Suprapubic skin (tissue), 3 donors: ENCODE results near the gene RRBP1.

Experiments used
- EP300 ChIP-seq: sonication (generic); formaldehyde crosslinking; IDR thresholded peaks from one replicate; pipeline ENCODE4 v1.6.1; 2017; ENCODE audit warnings: antibody characterized with exemption
- POLR2A ChIP-seq, 2 donors: fragments of 450-650 bp; IDR thresholded peaks; one replicate each; pipeline ENCODE4 v1.6.1; 2017; ENCODE audit warnings: antibody characterized with exemption in 2 of 2, mild to moderate bottlenecking in 2 of 2, moderate library complexity in 2 of 2
- TF ChIP-seq, protein P1 (sequence below), 2 donors: fragments of 200-600 bp in 1 of 2; fragments of 450-650 bp in 1 of 2; sonication (generic) in 1 of 2; IDR thresholded peaks; one replicate each; pipeline ENCODE4 v1.5.1; 2016 to 2019; ENCODE audit warnings: antibody characterized with exemption in 2 of 2, mild to moderate bottlenecking in 1 of 2, moderate library complexity in 1 of 2

DNA sequence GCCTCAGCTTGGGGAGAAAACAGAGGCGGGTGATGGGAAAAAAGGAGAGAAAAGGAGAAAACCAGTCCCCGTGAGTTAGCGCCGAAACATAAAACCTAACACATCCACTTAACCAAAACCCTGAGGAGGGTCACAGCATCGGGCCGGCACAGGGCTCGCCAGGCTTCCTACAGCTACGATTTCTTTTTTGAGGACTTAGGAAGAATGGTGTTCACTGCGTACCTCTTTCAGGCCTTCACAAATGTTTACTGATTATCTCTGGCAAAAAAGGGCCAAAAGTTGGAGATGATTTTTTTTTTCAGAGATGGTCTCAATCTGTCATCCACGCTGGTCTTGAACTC, 63.4 kb downstream of the RRBP1 start:
- TF ChIP-seq, protein P1, sequence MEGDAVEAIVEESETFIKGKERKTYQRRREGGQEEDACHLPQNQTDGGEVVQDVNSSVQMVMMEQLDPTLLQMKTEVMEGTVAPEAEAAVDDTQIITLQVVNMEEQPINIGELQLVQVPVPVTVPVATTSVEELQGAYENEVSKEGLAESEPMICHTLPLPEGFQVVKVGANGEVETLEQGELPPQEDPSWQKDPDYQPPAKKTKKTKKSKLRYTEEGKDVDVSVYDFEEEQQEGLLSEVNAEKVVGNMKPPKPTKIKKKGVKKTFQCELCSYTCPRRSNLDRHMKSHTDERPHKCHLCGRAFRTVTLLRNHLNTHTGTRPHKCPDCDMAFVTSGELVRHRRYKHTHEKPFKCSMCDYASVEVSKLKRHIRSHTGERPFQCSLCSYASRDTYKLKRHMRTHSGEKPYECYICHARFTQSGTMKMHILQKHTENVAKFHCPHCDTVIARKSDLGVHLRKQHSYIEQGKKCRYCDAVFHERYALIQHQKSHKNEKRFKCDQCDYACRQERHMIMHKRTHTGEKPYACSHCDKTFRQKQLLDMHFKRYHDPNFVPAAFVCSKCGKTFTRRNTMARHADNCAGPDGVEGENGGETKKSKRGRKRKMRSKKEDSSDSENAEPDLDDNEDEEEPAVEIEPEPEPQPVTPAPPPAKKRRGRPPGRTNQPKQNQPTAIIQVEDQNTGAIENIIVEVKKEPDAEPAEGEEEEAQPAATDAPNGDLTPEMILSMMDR (IDR thresholded peaks at IDR 0.05) = no peak
- TF ChIP-seq POLR2A (IDR thresholded peaks at IDR 0.05) (no peak), EP300 (no peak)
